Mesendoderm (in vitro differentiated cells): ENCODE results near the gene CALN1.

Source experiments
- DNase-seq: peaks from one replicate; pipeline ENCODE4 v3.0.0; 2013
- H2AK5ac ChIP-seq: 2 replicates; pipeline ENCODE4 v1.6.1; 2013; ENCODE audit warnings: low read length, inconsistent platforms
- H2BK120ac ChIP-seq: 2 replicates; pipeline ENCODE4 v1.6.1; 2013; ENCODE audit warnings: low read depth, mild to moderate bottlenecking, low read length, moderate library complexity, mixed read lengths
- H2BK15ac ChIP-seq: replicated peaks from 2 replicates; pipeline ENCODE4 v1.6.1; 2013; ENCODE audit warnings: low read depth, mild to moderate bottlenecking, moderate library complexity
- H2BK5ac ChIP-seq: 2 replicates; pipeline ENCODE4 v1.6.1; 2013; ENCODE audit warnings: low read length, inconsistent platforms
- H3K18ac ChIP-seq: 2 replicates; pipeline ENCODE4 v1.6.1; 2013; ENCODE audit warnings: mild to moderate bottlenecking, low read length, mixed read lengths
- H3K23ac ChIP-seq: one replicate; pipeline ENCODE4 v1.6.1; 2013; ENCODE audit warnings: low read length
- H3K27ac ChIP-seq: 2 replicates; pipeline ENCODE4 v1.5.1; 2013; ENCODE audit warnings: low read depth, mild to moderate bottlenecking, inconsistent platforms, low read length, moderate library complexity
- H3K27me3 ChIP-seq: 2 replicates; pipeline ENCODE4 v1.6.1; 2013; ENCODE audit warnings: low read length, control low read depth, mild to moderate bottlenecking, inconsistent platforms; ENCODE audit not compliant: insufficient read depth, poor library complexity
- H3K36me3 ChIP-seq: 2 replicates; pipeline ENCODE4 v1.6.1; 2013; ENCODE audit warnings: low read length, inconsistent platforms; ENCODE audit not compliant: control insufficient read depth, insufficient read depth
- H3K4ac ChIP-seq: one replicate; pipeline ENCODE4 v1.6.1; 2013; ENCODE audit warnings: low read depth, mild to moderate bottlenecking, low read length, moderate library complexity
- H3K4me1 ChIP-seq: 2 replicates; pipeline ENCODE4 v1.6.1; 2013; ENCODE audit warnings: low read depth, low read length, inconsistent platforms; ENCODE audit not compliant: control insufficient read depth
- H3K4me2 ChIP-seq: 2 replicates; pipeline ENCODE4 v1.6.1; 2013; ENCODE audit warnings: low read length
- H3K4me3 ChIP-seq: 2 replicates; pipeline ENCODE4 v1.5.1; 2013; ENCODE audit warnings: mild to moderate bottlenecking, low read length
- H3K56ac ChIP-seq: one replicate; pipeline ENCODE4 v1.6.1; 2013; ENCODE audit warnings: low read length
- H3K79me1 ChIP-seq: 2 replicates; pipeline ENCODE4 v1.6.1; 2013; ENCODE audit warnings: low read length, inconsistent platforms
- H3K79me2 ChIP-seq: 2 replicates; pipeline ENCODE4 v1.6.1; 2013; ENCODE audit warnings: mild to moderate bottlenecking, low read length; ENCODE audit not compliant: control insufficient read depth, insufficient read depth
- H3K9ac ChIP-seq: 2 replicates; pipeline ENCODE4 v1.6.1; 2013; ENCODE audit warnings: low read length, inconsistent platforms
- H4K5ac ChIP-seq: one replicate; pipeline ENCODE4 v1.6.1; 2013; ENCODE audit warnings: low read length
- H4K8ac ChIP-seq: one replicate; pipeline ENCODE4 v1.6.1; 2013; ENCODE audit warnings: low read depth, mild to moderate bottlenecking, control low read depth, low read length, moderate library complexity
- WGBS: extraction: QIAGEN DNeasy Blood & Tissue Kit; methylation state at CpG from one replicate; pipeline ENCODE4 v1.1.7; 2013; ENCODE audit warnings: low lambda C conversion rate, missing lambda C conversion rate; ENCODE audit not compliant: insufficient coverage; ENCODE audit errors: extremely low coverage; 5-methylcytosine and 5-hydroxymethylcytosine counted together

CALN1 gene

DNA sequence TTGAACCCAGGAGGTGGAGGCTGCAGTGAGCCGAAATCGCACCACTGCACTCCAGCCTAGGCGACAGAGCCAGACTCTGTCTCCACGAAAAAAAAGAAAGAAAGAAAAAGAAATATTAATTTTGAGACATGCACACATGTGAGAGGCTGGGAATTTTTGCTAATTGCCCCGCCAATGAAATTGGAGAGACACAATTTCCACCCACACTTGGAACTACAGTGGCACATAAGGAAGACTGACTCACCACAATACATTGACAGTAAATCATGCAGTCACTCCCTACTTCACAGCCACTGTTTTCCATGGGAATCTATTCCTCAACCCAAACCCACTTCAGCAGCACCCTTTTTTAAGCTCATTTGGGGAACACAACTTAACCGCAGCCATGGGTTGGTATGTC is 139.7 kb downstream of the CALN1 start:
- Histone ChIP-seq H4K5ac (no peak overlapping the region), H3K79me1 (no peaks in the 10 kb centered on the region), H3K4ac (no peak overlapping the region), H3K36me3 (no peaks in the 10 kb centered on the region), H3K23ac (no peak overlapping the region), H3K18ac (no peak overlapping the region), H3K56ac (no peak overlapping the region), H3K4me3 (no peak overlapping the region), H2BK5ac (no peak overlapping the region), H3K27me3 (no peaks in the 10 kb centered on the region), H2AK5ac (no peak overlapping the region), H4K8ac (no peak overlapping the region), H2BK120ac (no peak overlapping the region), H3K27ac (no peak overlapping the region), H3K4me2 (no peak overlapping the region), H2BK15ac (no peak overlapping the region), H3K9ac (no peak overlapping the region), H3K79me2 (no peaks in the 10 kb centered on the region), H3K4me1 (no peaks in the 10 kb centered on the region)
- DNase-seq: no peak
- no CpG with 5 or more reads among the region's 6 CpGs for WGBS

DNA sequence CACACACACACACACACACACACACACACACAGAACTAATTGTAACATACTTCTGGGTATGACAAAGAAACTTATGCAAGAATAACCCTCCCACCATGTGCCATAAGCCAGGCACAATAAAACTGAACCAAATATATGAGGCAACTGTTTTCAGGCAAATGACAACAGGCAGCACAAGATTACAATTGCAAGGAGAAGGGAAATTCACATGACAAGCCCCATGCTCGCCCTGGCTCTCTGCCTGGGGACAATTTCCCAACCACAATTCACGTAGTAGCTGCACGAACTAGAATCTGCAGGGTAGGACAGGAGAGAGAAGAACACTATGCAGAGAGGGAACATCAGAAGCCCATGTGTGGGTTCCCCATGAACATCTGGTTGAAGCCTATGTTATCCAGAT is 143.3 kb downstream of the CALN1 start:
- Histone ChIP-seq H2AK5ac (no peak overlapping the region), H3K79me2 (no peaks in the 10 kb centered on the region), H3K4ac (no peak overlapping the region), H3K27ac (no peak overlapping the region), H2BK15ac (no peak overlapping the region), H3K79me1 (no peaks in the 10 kb centered on the region), H3K9ac (no peak overlapping the region), H3K4me3 (no peak overlapping the region), H3K36me3 (no peaks in the 10 kb centered on the region), H3K18ac (no peak overlapping the region), H3K4me1 (no peaks in the 10 kb centered on the region), H4K8ac (no peak overlapping the region), H2BK5ac (no peak overlapping the region), H4K5ac (no peak overlapping the region), H3K23ac (no peak overlapping the region), H2BK120ac (no peak overlapping the region), H3K56ac (no peak overlapping the region), H3K4me2 (no peak overlapping the region), H3K27me3 (no peaks in the 10 kb centered on the region)
- no peak for DNase-seq
- WGBS: no CpG with 5 or more reads among the region's 3 CpGs

DNA sequence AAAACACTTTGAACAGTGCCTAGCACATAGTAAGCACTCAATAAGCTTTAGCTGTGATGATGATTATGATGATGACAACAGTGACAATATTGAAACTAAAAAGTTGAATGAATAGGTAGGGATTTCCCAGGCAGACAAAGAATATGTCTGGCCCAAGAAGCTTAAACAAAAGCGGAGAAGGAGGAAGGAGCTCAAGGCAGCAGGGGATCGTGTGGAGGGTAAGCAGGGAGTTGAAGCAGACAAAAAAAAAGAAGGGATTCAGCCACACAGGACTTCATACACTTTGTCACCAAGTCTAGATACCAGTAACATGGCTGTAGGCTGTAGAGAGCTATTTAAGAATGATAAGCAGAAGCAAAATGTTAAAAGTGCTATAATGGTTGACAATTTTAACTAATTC is 144.0 kb downstream of the CALN1 start:
- no peak overlapping the region for H4K5ac ChIP-seq
- no peaks in the 10 kb centered on the region for H3K4me1 ChIP-seq
- no peak overlapping the region for H3K27ac ChIP-seq
- H2BK120ac ChIP-seq: no peak overlapping the region
- H3K56ac ChIP-seq: no peak overlapping the region
- H2BK5ac ChIP-seq: no peak overlapping the region
- H2AK5ac ChIP-seq: no peak overlapping the region
- H2BK15ac ChIP-seq: no peak overlapping the region
- H3K9ac ChIP-seq: no peak overlapping the region
- no peak overlapping the region for H3K4me3 ChIP-seq
- H3K79me2 ChIP-seq: no peaks in the 10 kb centered on the region
- H3K4ac ChIP-seq: no peak overlapping the region
- no peaks in the 10 kb centered on the region for H3K79me1 ChIP-seq
- H3K4me2 ChIP-seq: no peak overlapping the region
- no CpG with 5 or more reads among the region's 2 CpGs for WGBS
- H3K23ac ChIP-seq: no peak overlapping the region
- no peaks in the 10 kb centered on the region for H3K27me3 ChIP-seq
- DNase-seq: no peak
- no peak overlapping the region for H3K18ac ChIP-seq
- no peaks in the 10 kb centered on the region for H3K36me3 ChIP-seq
- no peak overlapping the region for H4K8ac ChIP-seq

DNA sequence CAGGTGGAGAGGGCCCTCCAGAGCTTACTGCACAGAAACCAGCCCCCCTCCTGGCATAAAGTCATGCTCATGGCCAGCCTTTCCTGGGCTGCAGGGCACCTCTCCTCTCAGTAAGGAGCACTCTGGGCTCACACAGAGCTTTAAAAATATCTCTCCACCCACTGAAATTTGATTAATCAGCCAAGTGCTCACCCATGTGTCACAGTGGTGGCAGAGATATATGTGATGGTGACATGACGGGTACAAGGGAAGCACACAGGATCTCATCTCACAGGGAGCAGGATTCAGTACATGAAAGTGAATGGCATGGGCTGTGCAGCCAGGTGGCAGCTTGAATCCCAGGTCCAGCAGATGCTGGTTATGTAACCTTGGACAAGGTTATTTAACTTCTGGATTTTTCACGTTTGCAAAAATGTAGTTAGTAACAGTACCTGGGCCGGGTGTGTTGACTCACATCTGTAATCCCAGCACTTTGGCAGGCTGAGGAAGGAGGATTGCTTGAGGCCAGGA is 144.8 kb downstream of the CALN1 start:
- no peak overlapping the region for H4K5ac ChIP-seq
- no peaks in the 10 kb centered on the region for H3K36me3 ChIP-seq
- H4K8ac ChIP-seq: no peak overlapping the region
- no peak overlapping the region for H3K23ac ChIP-seq
- H3K79me1 ChIP-seq: no peaks in the 10 kb centered on the region
- H3K27ac ChIP-seq: no peak overlapping the region
- H3K4me3 ChIP-seq: no peak overlapping the region
- no peak overlapping the region for H2BK5ac ChIP-seq
- no peak overlapping the region for H3K18ac ChIP-seq
- no peak for DNase-seq
- no peak overlapping the region for H3K56ac ChIP-seq
- H3K4me2 ChIP-seq: no peak overlapping the region
- H2BK15ac ChIP-seq: no peak overlapping the region
- WGBS: no CpG with 5 or more reads among the region's 3 CpGs
- no peaks in the 10 kb centered on the region for H3K79me2 ChIP-seq
- no peak overlapping the region for H3K9ac ChIP-seq
- no peak overlapping the region for H3K4ac ChIP-seq
- no peaks in the 10 kb centered on the region for H3K27me3 ChIP-seq
- H2AK5ac ChIP-seq: no peak overlapping the region
- H2BK120ac ChIP-seq: no peak overlapping the region
- no peaks in the 10 kb centered on the region for H3K4me1 ChIP-seq

DNA sequence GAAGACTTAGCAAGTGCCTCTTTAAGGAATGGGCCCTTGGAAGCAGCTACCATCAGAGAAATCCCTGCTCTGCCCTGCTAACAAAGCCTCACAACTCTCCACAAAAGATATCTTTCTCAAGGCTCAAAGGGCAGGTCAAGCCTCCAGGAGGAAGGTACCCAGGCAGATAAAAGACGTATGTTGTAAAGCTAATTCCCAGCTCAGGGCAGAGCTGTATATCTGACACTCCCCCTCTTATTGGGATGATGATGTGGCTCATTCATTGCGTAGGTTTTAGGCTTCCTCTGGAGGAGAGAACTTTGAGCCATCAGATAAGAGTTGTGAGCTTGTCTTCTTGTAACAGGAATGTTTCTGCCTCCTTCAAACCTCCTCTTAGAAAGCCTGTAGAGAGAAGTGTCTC is 145.4 kb downstream of the CALN1 start:
- H4K5ac ChIP-seq: no peak overlapping the region
- no peak overlapping the region for H3K4me2 ChIP-seq
- WGBS: no CpG with 5 or more reads among the region's 2 CpGs
- no peak overlapping the region for H3K18ac ChIP-seq
- H2BK120ac ChIP-seq: no peak overlapping the region
- H3K27ac ChIP-seq: no peak overlapping the region
- no peak for DNase-seq
- H3K79me2 ChIP-seq: no peaks in the 10 kb centered on the region
- no peaks in the 10 kb centered on the region for H3K36me3 ChIP-seq
- no peak overlapping the region for H4K8ac ChIP-seq
- no peaks in the 10 kb centered on the region for H3K27me3 ChIP-seq
- H3K4ac ChIP-seq: no peak overlapping the region
- H2BK5ac ChIP-seq: no peak overlapping the region
- no peak overlapping the region for H3K9ac ChIP-seq
- no peaks in the 10 kb centered on the region for H3K79me1 ChIP-seq
- no peak overlapping the region for H3K23ac ChIP-seq
- H3K4me3 ChIP-seq: no peak overlapping the region
- H2AK5ac ChIP-seq: no peak overlapping the region
- no peaks in the 10 kb centered on the region for H3K4me1 ChIP-seq
- H3K56ac ChIP-seq: no peak overlapping the region
- no peak overlapping the region for H2BK15ac ChIP-seq

DNA sequence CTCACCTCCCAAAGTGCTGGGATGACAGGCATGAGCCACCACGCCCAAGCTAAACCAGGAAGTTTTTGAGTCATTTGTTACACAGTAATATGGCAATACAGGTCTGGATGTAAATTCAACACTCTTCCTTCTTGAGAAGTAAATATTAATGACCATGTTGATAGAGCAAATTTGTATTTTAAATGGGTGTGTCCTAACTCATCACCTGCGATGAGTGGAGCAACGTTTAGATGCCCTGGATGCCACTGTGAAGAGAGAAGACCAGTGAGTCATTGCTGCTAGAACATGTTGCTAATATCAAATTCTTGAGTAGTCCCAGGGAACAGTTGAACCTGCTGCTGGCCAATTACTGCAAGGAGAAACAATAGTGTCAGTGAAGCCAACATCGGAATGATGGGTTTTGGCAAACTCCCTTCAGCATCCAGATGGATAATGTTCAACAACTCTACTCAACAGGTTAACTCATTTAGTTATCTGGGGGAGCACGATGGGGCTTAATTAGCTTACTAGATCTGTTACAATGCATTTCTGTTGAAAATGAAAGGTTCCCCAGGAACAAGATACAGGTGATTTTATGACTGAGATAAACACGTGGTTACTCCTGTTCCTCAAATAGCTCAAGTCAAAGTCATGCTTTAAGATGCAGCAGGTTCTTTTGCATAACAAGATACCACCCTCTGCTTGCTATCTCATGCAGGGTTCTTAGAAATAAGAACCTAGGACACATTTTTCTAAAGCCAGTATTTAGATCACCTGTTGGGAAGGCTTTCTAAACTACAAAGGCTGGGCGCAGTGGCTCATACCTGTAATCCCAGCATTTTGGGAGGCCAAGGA is 146.8 kb downstream of the CALN1 start:
- no CpG with 5 or more reads among the region's 7 CpGs for WGBS
- H2AK5ac ChIP-seq: no peak overlapping the region
- no peak overlapping the region for H3K4ac ChIP-seq

More for the DNA sequence above, 146.8 kb downstream of the CALN1 start:
- H3K27me3 ChIP-seq: no peaks in the 10 kb centered on the region
- no peak overlapping the region for H3K9ac ChIP-seq
- H3K4me2 ChIP-seq: no peak overlapping the region
- no peaks in the 10 kb centered on the region for H3K79me2 ChIP-seq
- H3K23ac ChIP-seq: no peak overlapping the region
- H4K5ac ChIP-seq: no peak overlapping the region
- no peaks in the 10 kb centered on the region for H3K4me1 ChIP-seq
- no peak overlapping the region for H3K56ac ChIP-seq
- H3K4me3 ChIP-seq: no peak overlapping the region
- peak; percentile 11 for DNase-seq
- no peak overlapping the region for H3K18ac ChIP-seq
- H3K36me3 ChIP-seq: no peaks in the 10 kb centered on the region
- H4K8ac ChIP-seq: no peak overlapping the region
- H3K27ac ChIP-seq: no peak overlapping the region
- no peak overlapping the region for H2BK120ac ChIP-seq
- no peak overlapping the region for H2BK15ac ChIP-seq
- no peaks in the 10 kb centered on the region for H3K79me1 ChIP-seq
- no peak overlapping the region for H2BK5ac ChIP-seq
